NCI-H226 (cell line): Measurements from ENCODE around the gene GRK1.
"Not testable (repeated sequence)": the region's sequence is repeated elsewhere in the genome, so short reads cannot be mapped to it uniquely, and the experiment has no call there.

Source experiments
- DNase-seq: peaks from one replicate; pipeline ENCODE4 v3.0.0-alpha.2; 2015

The GRK1 gene

DNA sequence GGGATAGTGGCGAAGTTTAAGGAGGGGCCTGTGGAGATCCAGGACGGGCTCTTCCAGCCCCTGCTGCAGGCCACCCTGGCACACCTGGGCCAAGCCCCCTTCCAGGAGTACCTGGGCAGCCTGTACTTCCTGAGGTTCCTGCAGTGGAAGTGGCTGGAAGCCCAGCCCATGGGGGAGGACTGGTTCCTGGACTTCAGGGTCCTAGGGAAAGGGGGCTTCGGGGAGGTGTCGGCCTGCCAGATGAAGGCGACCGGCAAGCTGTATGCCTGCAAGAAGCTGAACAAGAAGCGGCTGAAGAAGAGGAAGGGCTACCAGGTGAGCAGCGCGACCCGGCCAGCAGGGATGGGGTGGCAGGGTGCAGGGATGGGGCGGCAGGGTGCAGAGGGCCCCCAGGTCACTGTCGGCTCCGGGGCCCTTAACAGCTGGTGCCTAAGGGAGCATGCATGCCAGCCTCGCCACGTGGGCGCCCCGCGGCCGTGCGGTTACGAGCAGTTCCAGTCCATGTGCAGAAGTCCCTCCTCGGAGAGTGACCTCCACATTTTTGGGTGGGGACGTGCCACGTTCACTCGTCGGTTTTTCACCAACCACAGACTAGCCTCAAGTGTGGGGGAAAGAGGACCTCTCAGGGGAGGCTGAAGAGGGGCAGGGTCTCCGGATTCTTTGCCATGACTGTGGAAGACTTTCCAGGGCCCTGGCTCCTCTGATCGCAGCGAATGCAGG is 912 bp downstream of the GRK1 start:
- DNase-seq: no peak

DNA sequence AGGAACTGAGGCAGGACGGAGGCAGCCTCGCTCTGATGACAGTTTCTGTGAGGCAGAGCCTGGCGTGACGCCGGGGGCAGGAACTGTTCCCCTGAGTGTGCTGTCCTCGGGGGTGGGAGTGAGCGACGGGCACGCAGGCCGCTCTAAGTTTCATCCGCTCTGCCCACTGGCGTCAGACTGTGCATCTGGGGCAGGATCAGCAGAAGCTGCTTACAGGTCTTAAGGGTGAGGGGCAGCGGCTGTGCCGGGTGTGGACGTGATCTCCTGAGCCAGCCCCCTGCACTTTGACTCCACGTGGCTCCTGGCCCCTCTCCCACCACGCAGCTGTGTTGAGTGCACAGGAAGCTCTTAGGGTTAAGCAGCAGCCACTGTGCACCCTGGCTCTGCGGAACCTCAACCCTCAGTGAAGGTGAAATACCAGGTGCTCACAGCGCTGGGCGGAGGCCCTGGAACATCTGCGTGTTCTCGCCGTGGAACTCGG is 1.5 kb downstream of the GRK1 start:
- DNase-seq: no peak

DNA sequence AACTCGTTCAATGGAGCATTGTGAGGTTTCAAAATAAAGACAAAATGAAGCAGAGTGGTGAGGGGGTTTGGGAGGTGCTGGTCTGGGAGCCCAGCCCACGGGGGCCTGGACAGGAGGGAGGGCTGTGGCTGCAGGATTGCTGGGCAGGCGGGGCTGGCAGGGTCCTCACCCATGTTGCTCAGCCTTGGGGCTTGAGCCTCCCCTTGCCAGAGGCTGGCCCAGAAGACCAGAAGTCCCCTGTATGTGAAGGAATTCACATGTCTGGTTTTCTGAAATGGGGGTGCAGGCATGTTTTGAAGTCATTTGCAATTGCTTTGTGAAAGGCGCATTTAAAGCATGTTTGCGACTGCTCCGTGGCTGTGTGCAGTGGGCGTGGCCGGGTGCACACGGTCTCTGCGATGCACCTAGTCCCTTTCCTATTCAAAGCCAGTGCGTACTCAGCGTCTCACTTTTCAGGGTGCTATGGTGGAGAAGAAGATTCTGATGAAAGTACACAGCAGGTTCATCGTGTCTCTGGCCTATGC is 2.3 kb downstream of the GRK1 start:
- no peak for DNase-seq

GRCh38 chr13:113669755-113670341 is 2.8 kb downstream of the GRK1 start:
- no peak for DNase-seq

DNA sequence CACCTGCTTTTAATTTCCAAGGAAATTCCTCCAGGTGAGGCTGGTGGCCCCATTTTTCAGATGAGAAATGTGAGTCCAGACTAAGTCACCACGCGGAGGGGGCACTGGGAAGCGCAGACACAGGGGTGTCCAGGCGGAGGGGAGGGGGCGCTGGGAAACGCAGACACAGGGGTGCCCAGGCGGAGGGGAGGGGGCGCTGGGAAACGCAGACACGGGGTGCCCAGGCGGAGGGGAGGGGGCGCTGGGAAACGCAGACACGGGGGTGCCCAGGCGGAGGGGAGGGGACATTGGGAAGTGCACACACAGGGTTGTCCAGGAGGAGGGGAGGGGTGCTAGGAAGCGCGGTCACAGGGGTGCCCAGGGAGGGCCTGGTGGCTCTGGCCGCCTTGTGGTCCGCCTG is 3.5 kb downstream of the GRK1 start:
- DNase-seq: no peak

DNA sequence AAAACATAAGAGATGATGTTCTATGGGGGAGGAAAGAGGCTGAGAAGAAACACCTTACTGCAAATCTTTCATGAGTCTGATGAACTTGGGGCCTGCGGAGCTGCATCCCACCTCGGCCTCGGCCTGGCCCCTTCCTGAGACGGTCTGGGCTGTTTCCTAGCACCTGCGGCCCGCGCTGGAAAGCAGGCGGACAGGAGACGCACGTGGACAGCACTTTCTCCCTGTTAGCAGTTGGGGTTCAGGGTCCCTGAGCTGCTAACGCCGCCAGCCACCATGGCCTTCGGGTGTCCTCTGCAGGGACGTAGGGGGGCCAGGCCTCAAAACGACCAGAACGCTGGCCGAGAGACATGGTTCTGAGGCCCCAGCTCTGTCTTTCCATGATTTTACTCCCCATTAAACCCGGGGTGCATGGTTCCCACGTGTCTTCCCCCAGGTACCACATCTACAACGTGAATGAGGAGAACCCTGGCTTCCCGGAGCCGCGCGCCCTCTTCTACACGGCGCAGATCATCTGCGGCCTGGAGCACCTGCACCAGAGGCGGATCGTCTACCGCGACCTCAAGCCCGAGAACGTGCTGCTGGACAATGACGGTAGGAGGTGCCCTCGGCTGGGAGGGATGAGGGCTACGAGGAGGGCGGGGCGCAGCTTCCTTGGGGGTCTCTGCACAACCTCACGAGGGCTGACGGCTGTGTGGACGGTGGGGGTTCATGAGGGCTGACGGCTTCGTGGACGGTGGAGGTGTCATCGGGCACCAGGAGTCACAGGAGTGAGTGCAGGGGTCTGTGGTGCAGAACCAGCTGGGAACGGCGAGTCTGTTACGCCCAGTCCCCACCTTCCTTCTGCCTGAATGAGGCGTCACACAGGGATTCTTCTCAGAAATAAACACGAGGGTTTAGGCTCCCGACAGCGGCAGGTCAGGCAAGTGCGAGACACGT is 4.3 kb downstream of the GRK1 start:
- no peak for DNase-seq

DNA sequence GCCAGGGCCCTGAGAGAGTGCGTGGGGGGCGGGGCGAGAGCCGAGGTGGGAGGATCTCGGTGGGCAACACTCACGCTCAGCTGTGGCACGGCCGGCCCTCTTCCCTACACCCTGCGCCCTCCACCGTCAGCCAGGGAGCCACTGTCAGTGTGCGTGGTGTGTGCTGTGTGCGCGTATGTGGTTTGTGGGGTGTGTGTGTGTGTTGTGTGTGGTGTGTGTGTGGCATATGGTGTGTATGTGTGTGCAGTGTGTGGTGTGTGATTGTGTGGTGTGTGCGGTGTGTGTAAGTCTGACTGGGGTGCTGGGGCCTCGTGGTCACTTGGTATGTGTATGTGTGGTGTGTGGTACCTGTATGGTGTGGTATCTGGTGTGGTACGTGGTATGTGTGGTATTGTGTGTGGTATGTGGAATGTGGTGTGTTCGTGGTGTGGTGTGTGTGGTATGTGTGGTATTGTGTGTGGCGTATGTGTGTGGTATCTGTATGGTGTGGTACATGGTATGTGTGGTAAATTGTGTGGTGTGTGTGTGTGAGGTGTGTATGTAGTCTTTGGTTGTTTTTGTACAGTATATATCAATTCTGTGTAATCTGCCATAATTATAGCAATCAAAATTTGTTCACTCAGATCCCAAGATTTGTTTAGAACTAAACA is 5.1 kb downstream of the GRK1 start:
- DNase-seq: no peak

- DNase-seq: no peak
Observed at GRCh38 chr13:113722921-113723320, 55.9 kb downstream of the GRK1 start.

GRCh38 chr13:113723410-113724015 is 56.5 kb downstream of the GRK1 start:
- DNase-seq: no peak

GRCh38 chr13:113724016-113724758 is 57.2 kb downstream of the GRK1 start:
- DNase-seq: no peak

GRCh38 chr13:113724780-113725315 is 57.8 kb downstream of the GRK1 start:
- DNase-seq: peak; percentile 22

DNA sequence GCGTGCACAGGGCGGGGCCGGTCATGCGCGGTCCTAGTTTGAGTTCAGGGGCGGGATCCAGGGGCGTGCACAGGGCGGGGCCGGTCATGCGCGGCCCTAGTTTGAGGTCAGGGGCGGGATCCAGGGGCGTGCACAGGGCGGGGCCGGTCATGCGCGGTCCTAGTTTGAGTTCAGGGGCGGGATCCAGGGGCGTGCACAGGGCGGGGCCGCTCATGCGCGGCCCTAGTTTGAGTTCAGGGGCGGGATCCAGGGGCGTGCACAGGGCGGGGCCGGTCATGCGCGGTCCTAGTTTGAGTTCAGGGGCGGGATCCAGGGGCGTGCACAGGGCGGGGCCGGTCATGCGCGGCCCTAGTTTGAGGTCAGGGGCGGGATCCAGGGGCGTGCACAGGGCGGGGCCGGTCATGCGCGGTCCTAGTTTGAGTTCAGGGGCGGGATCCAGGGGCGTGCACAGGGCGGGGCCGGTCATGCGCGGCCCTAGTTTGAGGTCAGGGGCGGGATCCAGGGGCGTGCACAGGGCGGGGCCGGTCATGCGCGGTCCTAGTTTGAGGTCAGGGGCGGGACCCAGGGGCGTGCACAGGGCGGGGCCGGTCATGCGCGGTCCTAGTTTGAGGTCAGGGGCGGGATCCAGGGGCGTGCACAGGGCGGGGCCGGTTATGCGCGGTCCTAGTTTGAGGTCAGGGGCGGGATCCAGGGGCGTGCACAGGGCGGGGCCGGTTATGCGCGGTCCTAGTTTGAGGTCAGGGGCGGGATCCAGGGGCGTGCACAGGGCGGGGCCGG is 58.5 kb downstream of the GRK1 start:
- not testable (repeated sequence) for DNase-seq

GRCh38 chr13:113726106-113726821 is 59.2 kb downstream of the GRK1 start:
- not testable (repeated sequence) for DNase-seq

- peak; percentile 14 for DNase-seq
Observed at GRCh38 chr13:113726961-113727411, 60.0 kb downstream of the GRK1 start.

DNA sequence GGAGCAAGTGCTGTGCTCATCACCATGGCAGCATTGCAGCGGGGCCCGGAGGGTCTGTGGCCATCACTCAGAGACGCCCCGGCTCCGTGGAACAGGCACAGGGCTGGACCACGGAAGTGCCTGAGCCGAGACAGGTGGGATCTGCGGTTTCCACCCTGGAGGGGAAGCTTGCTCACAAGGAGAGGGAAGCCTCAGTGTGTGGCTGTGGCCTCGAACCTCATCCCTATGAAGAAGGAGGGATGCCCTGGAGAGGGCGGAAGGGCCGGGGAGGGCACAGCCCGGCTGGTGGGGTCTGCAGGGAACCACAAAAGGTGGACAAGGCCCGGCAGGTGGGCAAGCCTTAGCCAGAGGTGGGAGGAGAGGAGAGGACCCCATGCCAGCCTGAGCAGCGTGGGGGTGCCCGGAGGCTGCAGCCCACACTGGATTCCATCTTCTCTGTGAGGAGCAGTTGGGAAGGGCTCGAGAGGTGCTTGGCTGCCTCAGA is 61.6 kb downstream of the GRK1 start:
- DNase-seq: no peak

- no peak for DNase-seq
Observed at GRCh38 chr13:113729187-113730019, 62.4 kb downstream of the GRK1 start.

DNA sequence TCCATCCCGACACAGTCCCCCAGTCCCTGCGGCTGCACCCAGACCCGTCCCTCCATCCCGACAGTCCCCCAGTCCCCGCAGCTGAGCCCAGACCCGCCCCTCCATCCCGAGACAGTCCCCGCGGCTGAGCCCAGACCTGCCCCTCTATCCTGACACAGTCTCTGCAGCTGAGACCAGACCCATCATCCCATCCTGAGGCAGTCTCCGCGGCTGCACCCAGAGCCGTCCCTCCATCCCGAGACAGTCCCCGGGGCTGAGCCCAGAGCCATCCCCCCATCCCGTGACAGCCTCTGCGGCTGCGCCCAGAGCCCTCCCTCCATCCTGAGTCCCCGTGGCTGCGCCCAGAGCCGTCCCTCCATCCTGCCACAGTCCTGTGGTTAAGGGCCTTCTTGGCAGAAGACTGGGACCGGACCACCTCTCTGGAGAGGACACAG is 63.3 kb downstream of the GRK1 start:
- no peak for DNase-seq

DNA sequence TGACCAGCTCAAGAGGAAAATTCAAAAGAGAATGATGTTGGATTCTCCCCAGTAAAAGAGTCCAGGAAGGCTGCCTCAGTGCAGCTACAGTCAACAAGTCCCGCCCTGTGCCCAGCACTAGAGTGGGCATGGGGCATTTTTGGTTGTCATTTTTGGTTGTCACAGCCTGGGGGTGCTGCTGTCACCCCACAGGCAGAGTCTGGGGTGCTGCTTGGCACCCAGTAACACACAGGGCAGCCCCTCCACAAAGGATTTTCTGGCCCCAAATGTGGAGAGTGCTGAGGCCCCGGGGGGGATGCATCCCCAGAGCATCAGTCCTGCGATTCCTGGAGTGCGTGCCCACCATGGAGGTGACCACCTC is 63.8 kb downstream of the GRK1 start:
- DNase-seq: no peak
